ENCODE measurements around the gene ABCF2. TPM values are rescaled to one million over a fixed set of nuclear protein-coding genes. Genes with fewer than 3 reads are reported as not detected.

The ABCF2 gene
- total RNA-seq, 1 donor from 2014 or later: 35.8 TPM

DNA sequence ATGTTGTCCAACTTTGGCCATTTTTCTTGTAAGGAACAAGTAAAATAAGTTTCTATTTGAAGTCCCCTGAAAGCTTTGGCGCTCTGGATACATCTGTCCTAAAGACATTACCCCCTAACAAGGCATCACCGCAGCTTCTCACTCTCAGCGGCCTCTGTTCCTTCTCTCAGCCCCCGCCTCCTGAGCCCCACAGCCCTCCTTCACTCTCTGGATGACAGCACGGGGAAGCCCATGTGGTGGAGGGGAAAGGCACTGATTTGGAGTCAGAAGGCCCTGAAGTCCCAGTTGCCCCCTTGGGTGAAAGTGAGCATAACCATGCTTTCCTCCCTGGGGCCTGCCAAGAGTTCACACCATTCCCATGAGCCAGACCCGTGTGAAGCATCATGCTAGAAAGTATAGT is 21.3 kb downstream of the ABCF2 start:
- H3K4me1 Mint-ChIP-seq (ENCODE audit: low read depth): no peaks in the 10 kb centered on the region
- DNase-seq (ENCODE audit: low spot score): no peak
- TF ChIP-seq, protein P1, sequence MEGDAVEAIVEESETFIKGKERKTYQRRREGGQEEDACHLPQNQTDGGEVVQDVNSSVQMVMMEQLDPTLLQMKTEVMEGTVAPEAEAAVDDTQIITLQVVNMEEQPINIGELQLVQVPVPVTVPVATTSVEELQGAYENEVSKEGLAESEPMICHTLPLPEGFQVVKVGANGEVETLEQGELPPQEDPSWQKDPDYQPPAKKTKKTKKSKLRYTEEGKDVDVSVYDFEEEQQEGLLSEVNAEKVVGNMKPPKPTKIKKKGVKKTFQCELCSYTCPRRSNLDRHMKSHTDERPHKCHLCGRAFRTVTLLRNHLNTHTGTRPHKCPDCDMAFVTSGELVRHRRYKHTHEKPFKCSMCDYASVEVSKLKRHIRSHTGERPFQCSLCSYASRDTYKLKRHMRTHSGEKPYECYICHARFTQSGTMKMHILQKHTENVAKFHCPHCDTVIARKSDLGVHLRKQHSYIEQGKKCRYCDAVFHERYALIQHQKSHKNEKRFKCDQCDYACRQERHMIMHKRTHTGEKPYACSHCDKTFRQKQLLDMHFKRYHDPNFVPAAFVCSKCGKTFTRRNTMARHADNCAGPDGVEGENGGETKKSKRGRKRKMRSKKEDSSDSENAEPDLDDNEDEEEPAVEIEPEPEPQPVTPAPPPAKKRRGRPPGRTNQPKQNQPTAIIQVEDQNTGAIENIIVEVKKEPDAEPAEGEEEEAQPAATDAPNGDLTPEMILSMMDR (IDR thresholded peaks at IDR 0.05): no peak
- no peak overlapping the region for H3K27ac Mint-ChIP-seq (ENCODE audit: unreplicated experiment)
- no peaks in the 10 kb centered on the region for H3K36me3 Mint-ChIP-seq (ENCODE audit: low read depth)
- no peaks in the 10 kb centered on the region for H3K9me3 Mint-ChIP-seq (ENCODE audit: low read depth)
- H3K4me3 Mint-ChIP-seq (ENCODE audit: unreplicated experiment): no peak overlapping the region
- peaks cover 39% of the 10 kb centered on the region for H3K27me3 Mint-ChIP-seq (ENCODE audit: low read depth)

DNA sequence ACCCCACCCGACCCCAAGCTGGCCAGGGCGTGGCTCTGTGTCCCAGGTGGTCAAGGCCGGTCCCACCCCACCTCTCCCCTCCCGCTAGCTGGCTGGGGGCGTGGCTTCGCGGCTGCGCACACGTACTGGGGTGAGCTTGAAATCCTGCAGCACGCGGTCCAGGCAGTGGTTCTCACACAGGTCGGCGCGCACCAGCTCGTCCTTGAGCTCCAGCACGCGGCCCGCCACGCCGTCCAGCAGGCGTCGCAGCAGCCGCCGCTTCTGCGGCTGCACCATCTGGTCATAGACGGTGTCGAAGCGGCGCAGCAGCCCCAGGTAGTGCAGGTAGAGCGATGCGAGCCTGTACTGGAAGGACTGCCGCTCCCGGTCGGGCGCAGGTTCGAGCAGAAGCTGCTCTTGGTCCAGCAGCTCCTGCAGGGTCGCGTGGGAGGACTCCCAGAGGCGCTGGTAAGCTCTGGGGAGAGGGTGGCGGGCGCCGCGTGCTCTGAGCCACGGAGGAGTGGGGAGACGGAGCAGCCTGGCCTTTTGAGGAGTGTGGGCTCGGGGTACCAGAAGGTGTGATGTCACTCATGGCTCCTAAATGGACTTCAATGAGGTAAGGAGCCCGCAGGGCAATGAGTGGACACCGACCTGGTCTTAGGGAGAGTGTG is 22.5 kb downstream of the ABCF2 start:
- H3K27ac Mint-ChIP-seq (ENCODE audit: unreplicated experiment): no peak overlapping the region
- TF ChIP-seq, protein P1 (IDR thresholded peaks at IDR 0.05): no peak
- H3K36me3 Mint-ChIP-seq (ENCODE audit: low read depth): no peaks in the 10 kb centered on the region
- no peak overlapping the region for H3K4me3 Mint-ChIP-seq (ENCODE audit: unreplicated experiment)
- no peak for DNase-seq (ENCODE audit: low spot score)
- peaks cover 39% of the 10 kb centered on the region for H3K27me3 Mint-ChIP-seq (ENCODE audit: low read depth)
- H3K9me3 Mint-ChIP-seq (ENCODE audit: low read depth): no peaks in the 10 kb centered on the region
- no peaks in the 10 kb centered on the region for H3K4me1 Mint-ChIP-seq (ENCODE audit: low read depth)

DNA sequence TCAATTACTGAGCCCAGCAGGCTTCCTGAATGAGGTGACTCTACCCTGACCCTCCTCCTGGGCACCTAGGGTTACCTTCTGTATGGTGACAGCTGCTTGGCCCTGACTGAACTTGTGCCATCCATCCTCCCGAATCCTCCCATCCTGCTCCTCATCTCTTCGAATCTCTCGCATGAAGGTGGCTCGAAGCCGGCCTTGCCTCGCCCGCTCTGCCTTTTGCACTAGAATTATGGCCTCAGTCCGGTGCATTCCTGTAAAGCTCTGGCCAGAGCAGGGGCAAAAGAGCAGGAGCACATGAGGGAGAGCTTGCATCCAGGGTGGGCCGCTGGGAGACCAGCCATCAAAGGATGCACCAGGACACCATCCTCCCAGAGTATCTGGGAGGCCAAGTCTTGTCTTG is 24.2 kb downstream of the ABCF2 start:
- Mint-ChIP-seq H3K27me3 (ENCODE audit: low read depth) (peaks cover 40% of the 10 kb centered on the region), H3K9me3 (ENCODE audit: low read depth) (no peaks in the 10 kb centered on the region), H3K27ac (ENCODE audit: unreplicated experiment) (no peak overlapping the region), H3K4me3 (ENCODE audit: unreplicated experiment) (no peak overlapping the region), H3K36me3 (ENCODE audit: low read depth) (no peaks in the 10 kb centered on the region), H3K4me1 (ENCODE audit: low read depth) (no peaks in the 10 kb centered on the region)
- no peak for DNase-seq (ENCODE audit: low spot score)
- TF ChIP-seq, protein P1 (IDR thresholded peaks at IDR 0.05): no peak

DNA sequence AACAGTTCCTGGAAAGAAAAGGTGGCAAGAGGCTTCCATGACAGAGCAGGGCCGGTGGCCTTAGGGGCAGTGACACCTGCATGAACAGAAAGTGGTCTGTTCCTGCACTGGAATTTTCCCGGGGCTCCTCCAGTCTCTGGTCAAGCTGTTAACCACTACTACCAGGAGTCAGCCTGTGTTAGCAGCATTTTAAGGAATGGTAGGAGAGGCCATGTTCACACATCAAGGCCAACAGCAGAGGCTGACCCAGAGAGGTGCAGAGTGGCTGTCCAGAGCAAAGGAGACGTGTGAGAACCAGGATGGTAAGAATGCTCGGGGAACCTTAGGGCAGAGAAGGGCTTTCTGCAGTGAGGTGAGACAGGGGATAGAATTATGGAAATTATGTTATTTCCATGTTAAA is 25.3 kb downstream of the ABCF2 start:
- Mint-ChIP-seq H3K36me3 (ENCODE audit: low read depth) (no peaks in the 10 kb centered on the region), H3K27ac (ENCODE audit: unreplicated experiment) (no peak overlapping the region), H3K27me3 (ENCODE audit: low read depth) (peaks cover 37% of the 10 kb centered on the region), H3K4me1 (ENCODE audit: low read depth) (no peaks in the 10 kb centered on the region), H3K4me3 (ENCODE audit: unreplicated experiment) (no peak overlapping the region), H3K9me3 (ENCODE audit: low read depth) (no peaks in the 10 kb centered on the region)
- TF ChIP-seq, protein P1 (IDR thresholded peaks at IDR 0.05): no peak
- DNase-seq (ENCODE audit: low spot score): no peak

DNA sequence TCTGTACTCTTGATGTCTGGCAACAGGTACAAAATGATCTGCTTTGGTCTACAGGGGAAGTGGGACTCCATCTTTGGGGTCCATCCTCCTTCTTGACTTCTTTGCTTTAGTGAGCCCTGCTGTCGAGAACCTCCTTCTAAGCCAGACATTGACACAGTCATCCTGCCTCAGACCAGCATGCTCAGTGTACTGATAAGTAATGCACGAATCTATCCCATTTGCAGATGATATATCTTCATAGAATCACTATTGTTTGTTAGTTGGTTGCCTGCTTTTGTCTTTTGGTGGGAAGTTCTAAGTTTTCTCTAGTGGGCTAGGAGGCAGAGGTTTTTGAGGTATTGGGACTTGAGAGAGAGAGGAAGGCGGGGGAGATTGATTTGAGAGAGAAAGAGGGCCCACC is 25.7 kb downstream of the ABCF2 start:
- Mint-ChIP-seq H3K36me3 (ENCODE audit: low read depth) (no peaks in the 10 kb centered on the region), H3K4me1 (ENCODE audit: low read depth) (no peaks in the 10 kb centered on the region), H3K27me3 (ENCODE audit: low read depth) (peaks cover 35% of the 10 kb centered on the region), H3K9me3 (ENCODE audit: low read depth) (no peaks in the 10 kb centered on the region), H3K27ac (ENCODE audit: unreplicated experiment) (no peak overlapping the region), H3K4me3 (ENCODE audit: unreplicated experiment) (no peak overlapping the region)
- DNase-seq (ENCODE audit: low spot score): no peak
- TF ChIP-seq, protein P1 (IDR thresholded peaks at IDR 0.05): no peak

All from chondrocyte (in vitro differentiated cells).